Measurements from ENCODE around the gene SOX8.

Gene SOX8

DNA sequence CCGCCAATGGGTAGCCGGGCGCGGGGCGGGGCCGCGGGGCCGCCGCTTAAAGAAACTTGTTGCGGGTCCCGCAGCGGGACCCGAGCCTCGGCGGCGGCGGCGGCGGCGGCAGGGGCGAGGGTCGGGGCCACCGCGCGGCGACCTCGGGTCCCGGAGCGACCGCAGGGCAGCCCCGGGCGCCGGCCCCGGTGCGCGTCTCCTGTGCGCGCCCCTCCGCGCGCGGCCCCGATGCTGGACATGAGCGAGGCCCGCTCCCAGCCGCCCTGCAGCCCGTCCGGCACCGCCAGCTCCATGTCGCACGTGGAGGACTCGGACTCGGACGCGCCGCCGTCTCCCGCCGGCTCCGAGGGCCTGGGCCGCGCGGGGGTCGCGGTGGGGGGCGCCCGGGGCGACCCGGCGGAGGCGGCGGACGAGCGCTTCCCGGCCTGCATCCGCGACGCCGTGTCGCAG is at the start of gene SOX8:
TSS of gene SOX8 (plus strand) at position 76 of the 450 bp plus-strand sequence. CDS start at position 229, 153 bp downstream.
- Histone ChIP-seq H3F3A (ENCODE audit: insufficient read depth) (no peaks in the 10 kb centered on the region), H3K9me3 (ENCODE audit: insufficient read depth, low read length) (no peaks in the 10 kb centered on the region), H3K27ac (ENCODE audit: low read depth, low read length) (no peak within 1 kb of the TSS), H3K79me2 (ENCODE audit: insufficient read depth, low read length) (no peaks in the 10 kb centered on the region), H3K36me3 (ENCODE audit: low read length) (no peaks in the 10 kb centered on the region), H3K4me2 (ENCODE audit: low read depth, low read length, poor library complexity, severe bottlenecking) (no peak within 1 kb of the TSS), H3K9me2 (replicated peaks; ENCODE audit: insufficient read depth, low read length) (no peaks in the 10 kb centered on the region), H3K9ac (ENCODE audit: low read length) (no peak within 1 kb of the TSS), H4K20me1 (ENCODE audit: low read depth, low read length) (no peaks in the 10 kb centered on the region), H3K27me3 (ENCODE audit: low read length) (no peaks in the 10 kb centered on the region), H3K4me3 (ENCODE audit: insufficient read depth, low read length, poor library complexity, severe bottlenecking) (no peak within 1 kb of the TSS), H2AFZ (ENCODE audit: low read depth, low read length, severe bottlenecking) (no peak within 1 kb of the TSS)
- TF ChIP-seq, protein P1, sequence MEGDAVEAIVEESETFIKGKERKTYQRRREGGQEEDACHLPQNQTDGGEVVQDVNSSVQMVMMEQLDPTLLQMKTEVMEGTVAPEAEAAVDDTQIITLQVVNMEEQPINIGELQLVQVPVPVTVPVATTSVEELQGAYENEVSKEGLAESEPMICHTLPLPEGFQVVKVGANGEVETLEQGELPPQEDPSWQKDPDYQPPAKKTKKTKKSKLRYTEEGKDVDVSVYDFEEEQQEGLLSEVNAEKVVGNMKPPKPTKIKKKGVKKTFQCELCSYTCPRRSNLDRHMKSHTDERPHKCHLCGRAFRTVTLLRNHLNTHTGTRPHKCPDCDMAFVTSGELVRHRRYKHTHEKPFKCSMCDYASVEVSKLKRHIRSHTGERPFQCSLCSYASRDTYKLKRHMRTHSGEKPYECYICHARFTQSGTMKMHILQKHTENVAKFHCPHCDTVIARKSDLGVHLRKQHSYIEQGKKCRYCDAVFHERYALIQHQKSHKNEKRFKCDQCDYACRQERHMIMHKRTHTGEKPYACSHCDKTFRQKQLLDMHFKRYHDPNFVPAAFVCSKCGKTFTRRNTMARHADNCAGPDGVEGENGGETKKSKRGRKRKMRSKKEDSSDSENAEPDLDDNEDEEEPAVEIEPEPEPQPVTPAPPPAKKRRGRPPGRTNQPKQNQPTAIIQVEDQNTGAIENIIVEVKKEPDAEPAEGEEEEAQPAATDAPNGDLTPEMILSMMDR (IDR thresholded peaks at IDR 0.05; ENCODE audit: insufficient read depth, low read length, poor library complexity, severe bottlenecking): no peak
- TF ChIP-seq EZH2phosphoT487 (conservative IDR thresholded peaks at IDR 0.05; ENCODE audit: low read length): no peak

DNA sequence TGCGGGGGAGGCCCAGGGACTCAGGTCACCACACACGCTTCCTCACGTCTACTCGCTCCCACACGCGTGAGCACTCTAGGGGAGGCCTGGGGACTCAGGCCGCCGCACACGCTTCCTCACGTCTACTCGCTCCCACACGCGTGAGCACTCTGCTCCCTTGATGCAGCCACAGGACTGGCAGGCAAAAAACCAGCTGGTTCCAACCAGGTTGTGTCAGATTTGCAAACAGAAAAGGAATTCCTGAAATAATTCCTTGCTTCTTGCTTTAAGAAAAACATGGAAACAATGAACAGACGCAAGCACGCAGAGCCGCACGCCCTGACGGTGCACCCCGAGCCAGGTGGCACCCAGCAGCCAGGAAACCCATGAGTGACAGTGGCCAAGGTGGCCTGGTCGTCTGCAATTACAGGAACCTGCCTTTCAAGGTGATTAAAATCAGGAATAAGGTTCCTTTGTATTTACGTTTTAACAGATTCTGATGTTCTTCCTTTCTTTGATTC is 48.7 kb upstream of the SOX8 start:
- no peaks in the 10 kb centered on the region for H3K9me3 ChIP-seq (ENCODE audit: insufficient read depth, low read length)
- H3K27ac ChIP-seq (ENCODE audit: low read depth, low read length): no peak overlapping the region
- no peaks in the 10 kb centered on the region for H3K27me3 ChIP-seq (ENCODE audit: low read length)
- no peaks in the 10 kb centered on the region for H3F3A ChIP-seq (ENCODE audit: insufficient read depth)
- no peaks in the 10 kb centered on the region for H3K9me2 ChIP-seq (replicated peaks; ENCODE audit: insufficient read depth, low read length)
- H3K36me3 ChIP-seq (ENCODE audit: low read length): no peaks in the 10 kb centered on the region
- no peak overlapping the region for H3K4me3 ChIP-seq (ENCODE audit: insufficient read depth, low read length, poor library complexity, severe bottlenecking)
- H4K20me1 ChIP-seq (ENCODE audit: low read depth, low read length): no peaks in the 10 kb centered on the region
- no peak overlapping the region for H2AFZ ChIP-seq (ENCODE audit: low read depth, low read length, severe bottlenecking)
- no peaks in the 10 kb centered on the region for H3K79me2 ChIP-seq (ENCODE audit: insufficient read depth, low read length)
- H3K4me2 ChIP-seq (ENCODE audit: low read depth, low read length, poor library complexity, severe bottlenecking): no peak overlapping the region
- no peak overlapping the region for H3K9ac ChIP-seq (ENCODE audit: low read length)
- TF ChIP-seq, protein P1 (IDR thresholded peaks at IDR 0.05; ENCODE audit: insufficient read depth, low read length, poor library complexity, severe bottlenecking): no peak
- no peak for TF ChIP-seq EZH2phosphoT487 (conservative IDR thresholded peaks at IDR 0.05; ENCODE audit: low read length)

DNA sequence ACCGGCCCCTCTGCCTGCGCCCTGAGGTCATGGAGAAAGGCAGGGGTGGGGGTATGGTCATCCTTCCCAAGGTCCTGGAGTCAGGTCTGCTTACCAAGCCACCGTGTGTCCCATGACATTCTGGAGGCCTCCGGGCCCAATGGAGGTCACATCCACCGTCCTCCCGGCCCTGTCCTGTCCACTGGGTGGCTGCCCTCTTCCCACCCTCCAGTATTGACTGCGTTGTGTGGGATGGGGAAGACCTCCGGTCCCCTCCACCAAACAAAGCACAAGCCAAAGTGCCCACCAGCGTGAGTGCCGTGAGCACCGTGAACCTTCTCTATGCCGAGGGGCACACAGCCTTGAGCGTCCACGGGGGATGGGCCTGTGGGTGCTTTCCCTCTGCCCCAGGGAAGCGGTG is 48.0 kb upstream of the SOX8 start:
- Histone ChIP-seq H2AFZ (ENCODE audit: low read depth, low read length, severe bottlenecking) (no peak overlapping the region), H3K27ac (ENCODE audit: low read depth, low read length) (no peak overlapping the region), H4K20me1 (ENCODE audit: low read depth, low read length) (no peaks in the 10 kb centered on the region), H3F3A (ENCODE audit: insufficient read depth) (no peaks in the 10 kb centered on the region), H3K79me2 (ENCODE audit: insufficient read depth, low read length) (no peaks in the 10 kb centered on the region), H3K36me3 (ENCODE audit: low read length) (no peaks in the 10 kb centered on the region), H3K27me3 (ENCODE audit: low read length) (no peaks in the 10 kb centered on the region), H3K4me2 (ENCODE audit: low read depth, low read length, poor library complexity, severe bottlenecking) (no peak overlapping the region), H3K9me2 (replicated peaks; ENCODE audit: insufficient read depth, low read length) (no peaks in the 10 kb centered on the region), H3K4me3 (ENCODE audit: insufficient read depth, low read length, poor library complexity, severe bottlenecking) (no peak overlapping the region), H3K9me3 (ENCODE audit: insufficient read depth, low read length) (no peaks in the 10 kb centered on the region), H3K9ac (ENCODE audit: low read length) (no peak overlapping the region)
- TF ChIP-seq, protein P1 (IDR thresholded peaks at IDR 0.05; ENCODE audit: insufficient read depth, low read length, poor library complexity, severe bottlenecking): no peak
- no peak for TF ChIP-seq EZH2phosphoT487 (conservative IDR thresholded peaks at IDR 0.05; ENCODE audit: low read length)

Measured in SU-DHL-6 (cell line).